ENCODE data around the gene SDR39U1. TPM values are rescaled to one million over a fixed set of nuclear protein-coding genes. Genes with fewer than 3 reads are reported as not detected.

The SDR39U1 gene
- total RNA-seq, 6 experiments from 2014 or later = 24.9 to 32.8 (median 28.3) TPM

DNA sequence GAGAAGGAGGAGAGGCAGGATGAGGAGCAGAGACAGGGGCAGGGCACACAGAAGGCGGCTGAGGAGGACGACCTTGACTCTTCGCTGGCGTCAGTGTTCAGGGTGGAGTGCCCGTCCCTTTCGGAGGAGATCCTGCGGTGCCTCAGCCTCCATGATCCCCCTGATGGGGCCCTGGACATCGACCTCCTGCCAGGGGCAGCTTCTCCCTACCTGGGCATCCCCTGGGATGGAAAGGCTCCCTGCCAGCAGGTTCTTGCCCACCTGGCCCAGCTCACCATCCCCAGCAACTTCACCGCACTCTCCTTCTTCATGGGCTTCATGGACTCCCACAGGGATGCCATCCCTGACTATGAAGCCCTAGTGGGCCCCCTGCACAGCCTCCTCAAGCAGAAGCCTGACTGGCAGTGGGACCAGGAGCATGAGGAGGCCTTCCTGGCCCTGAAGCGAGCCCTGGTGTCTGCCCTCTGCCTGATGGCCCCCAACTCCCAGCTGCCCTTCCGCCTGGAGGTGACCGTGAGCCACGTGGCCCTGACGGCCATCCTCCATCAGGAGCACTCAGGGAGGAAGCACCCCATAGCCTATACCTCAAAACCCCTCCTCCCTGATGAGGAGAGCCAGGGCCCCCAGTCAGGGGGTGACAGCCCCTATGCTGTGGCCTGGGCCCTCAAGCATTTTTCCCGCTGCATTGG lies 27.7 kb downstream of the SDR39U1 start:
- Histone ChIP-seq H3K27ac (no peak overlapping the region), H3K4me3 (no peak overlapping the region), H3K9me3 (no peaks in the 10 kb centered on the region), H3K4me1 (peaks cover 0 to 10% (median 4%) of the 10 kb centered on the region in 4 donors), H3K27me3 (no peaks in the 10 kb centered on the region), H3K36me3 (no peaks in the 10 kb centered on the region)
- DNase-seq (no peak), ATAC-seq (no peak)
- TF ChIP-seq, protein P1, sequence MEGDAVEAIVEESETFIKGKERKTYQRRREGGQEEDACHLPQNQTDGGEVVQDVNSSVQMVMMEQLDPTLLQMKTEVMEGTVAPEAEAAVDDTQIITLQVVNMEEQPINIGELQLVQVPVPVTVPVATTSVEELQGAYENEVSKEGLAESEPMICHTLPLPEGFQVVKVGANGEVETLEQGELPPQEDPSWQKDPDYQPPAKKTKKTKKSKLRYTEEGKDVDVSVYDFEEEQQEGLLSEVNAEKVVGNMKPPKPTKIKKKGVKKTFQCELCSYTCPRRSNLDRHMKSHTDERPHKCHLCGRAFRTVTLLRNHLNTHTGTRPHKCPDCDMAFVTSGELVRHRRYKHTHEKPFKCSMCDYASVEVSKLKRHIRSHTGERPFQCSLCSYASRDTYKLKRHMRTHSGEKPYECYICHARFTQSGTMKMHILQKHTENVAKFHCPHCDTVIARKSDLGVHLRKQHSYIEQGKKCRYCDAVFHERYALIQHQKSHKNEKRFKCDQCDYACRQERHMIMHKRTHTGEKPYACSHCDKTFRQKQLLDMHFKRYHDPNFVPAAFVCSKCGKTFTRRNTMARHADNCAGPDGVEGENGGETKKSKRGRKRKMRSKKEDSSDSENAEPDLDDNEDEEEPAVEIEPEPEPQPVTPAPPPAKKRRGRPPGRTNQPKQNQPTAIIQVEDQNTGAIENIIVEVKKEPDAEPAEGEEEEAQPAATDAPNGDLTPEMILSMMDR (IDR thresholded peaks at IDR 0.05) = no peak
- 83% methylated on average over 6 of the region's 15 CpGs for WGBS (ENCODE audit: insufficient coverage, low coverage, low lambda C conversion rate, missing lambda C conversion rate)
- intact Hi-C loops (cut with DNase I) = no loop called here

DNA sequence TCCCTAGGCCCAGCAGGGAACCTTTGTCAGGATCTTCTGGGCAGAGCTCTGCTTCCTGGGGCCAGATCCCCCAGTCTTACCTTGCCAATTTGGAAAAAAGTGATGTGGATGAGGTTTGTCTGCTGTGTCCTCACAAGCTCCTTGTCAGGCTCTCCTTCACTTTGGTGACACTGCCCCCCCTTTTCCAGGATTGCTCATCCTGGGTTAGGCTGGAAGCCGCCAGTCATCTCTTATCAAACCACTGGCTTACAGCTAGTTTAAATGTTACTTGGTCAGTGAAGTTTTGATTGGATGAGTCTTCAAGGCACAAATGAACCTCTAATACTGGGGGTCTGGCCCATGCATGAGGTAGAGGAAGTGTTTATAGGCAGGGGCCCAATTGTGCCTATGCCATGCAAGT lies 28.5 kb downstream of the SDR39U1 start:
- H3K36me3 ChIP-seq = no peaks in the 10 kb centered on the region
- DNase-seq (no peak), ATAC-seq (no peak)
- no peak overlapping the region for H3K27ac ChIP-seq
- TF ChIP-seq, protein P1 (IDR thresholded peaks at IDR 0.05) = no peak
- no peak for TF ChIP-seq POLR2A (IDR thresholded peaks at IDR 0.05)
- H3K4me1 ChIP-seq = peaks cover 0 to 10% (median 3%) of the 10 kb centered on the region in 4 donors
- H3K27me3 ChIP-seq = no peaks in the 10 kb centered on the region
- intact Hi-C loops (cut with DNase I) = no loop called here
- H3K4me3 ChIP-seq = no peak overlapping the region
- H3K9me3 ChIP-seq = no peaks in the 10 kb centered on the region
- WGBS (ENCODE audit: insufficient coverage, low coverage, low lambda C conversion rate, missing lambda C conversion rate) = 100% methylated on average over 1 of the region's 1 CpG

DNA sequence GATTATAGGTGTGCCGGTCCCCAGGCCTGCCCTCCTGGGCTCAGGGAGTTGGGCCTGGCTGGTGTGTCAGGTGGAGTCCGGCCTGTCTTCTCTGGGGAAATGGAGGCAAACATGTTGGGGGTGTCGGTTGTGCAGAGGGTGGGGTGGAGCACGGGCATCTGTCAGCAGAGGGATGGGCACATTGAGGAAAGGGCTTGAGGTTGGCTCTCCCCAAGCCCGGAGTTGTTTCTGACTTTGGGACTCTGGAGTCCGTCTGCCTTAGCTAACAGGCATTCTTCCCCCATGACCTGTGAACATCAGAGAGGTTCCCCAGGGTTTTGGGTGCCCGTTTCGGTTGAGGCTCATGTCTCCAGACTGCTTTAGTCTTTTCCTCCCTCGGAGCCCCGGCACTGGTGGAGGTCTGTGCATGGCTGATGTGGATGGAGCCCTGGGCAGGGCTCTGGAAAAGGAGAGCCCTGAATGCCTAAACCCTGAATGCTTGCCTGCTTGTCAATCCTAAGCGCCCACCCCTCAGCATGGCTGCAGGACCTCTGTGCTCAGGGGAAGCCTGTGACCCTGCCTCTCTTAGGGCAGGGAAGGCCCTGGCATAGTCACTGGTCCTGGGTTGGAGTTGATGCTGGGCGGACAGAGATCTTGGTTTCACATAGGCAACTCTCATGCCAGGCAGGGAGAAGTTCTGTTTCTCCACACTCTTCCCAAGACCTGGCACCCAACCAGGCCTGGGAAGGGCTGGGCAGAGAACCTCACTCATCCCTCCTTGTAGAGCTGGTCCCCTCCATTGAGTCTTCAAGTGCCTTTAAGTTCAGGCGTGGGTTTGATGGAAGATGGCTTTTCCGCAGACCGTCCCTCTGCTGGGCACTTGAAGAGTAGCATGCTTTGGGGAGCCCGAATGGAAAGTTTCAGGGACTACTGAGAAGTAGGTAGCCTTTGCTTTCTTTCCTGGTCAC lies 30.9 kb downstream of the SDR39U1 start:
- ATAC-seq = peak; percentile 58 to 81 (median 78)
- H3K27ac ChIP-seq = no peak overlapping the region
- no peak for DNase-seq
- intact Hi-C loops (cut with DNase I) = no loop called here
- H3K36me3 ChIP-seq = no peaks in the 10 kb centered on the region
- no peaks in the 10 kb centered on the region for H3K27me3 ChIP-seq
- no peaks in the 10 kb centered on the region for H3K4me1 ChIP-seq
- TF ChIP-seq POLR2A (IDR thresholded peaks at IDR 0.05) = no peak
- TF ChIP-seq, protein P1 (IDR thresholded peaks at IDR 0.05) = peak; percentile 55 to 71 (median 58)
- 60% methylated on average over 8 of the region's 16 CpGs for WGBS (ENCODE audit: insufficient coverage, low coverage, low lambda C conversion rate, missing lambda C conversion rate)
- no peaks in the 10 kb centered on the region for H3K9me3 ChIP-seq
- H3K4me3 ChIP-seq = no peak overlapping the region

DNA sequence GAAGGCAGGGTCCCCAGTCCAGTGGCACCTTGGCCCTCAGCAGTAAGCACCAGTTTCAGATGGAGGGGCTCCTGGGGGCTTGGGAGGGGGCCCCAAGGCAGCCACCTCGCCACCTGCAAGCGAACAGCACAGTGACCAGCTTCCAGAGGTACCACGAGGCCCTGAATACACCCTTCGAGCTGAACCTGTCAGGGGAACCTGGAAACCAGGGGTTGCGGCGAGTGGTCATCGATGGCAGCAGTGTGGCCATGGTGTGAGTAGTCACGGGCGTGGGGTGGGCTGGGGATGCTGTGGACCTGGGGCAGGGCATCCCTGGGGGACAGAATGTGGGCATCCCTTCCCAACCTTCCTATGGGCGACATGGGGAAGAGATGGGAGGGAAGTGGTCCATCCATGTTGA lies 32.6 kb downstream of the SDR39U1 start:
- Histone ChIP-seq H3K27ac (no peak overlapping the region), H3K9me3 (no peaks in the 10 kb centered on the region), H3K4me3 (no peak overlapping the region), H3K36me3 (no peaks in the 10 kb centered on the region), H3K4me1 (no peaks in the 10 kb centered on the region), H3K27me3 (no peaks in the 10 kb centered on the region)
- intact Hi-C loops (cut with DNase I) = no loop called here
- no peak for ATAC-seq
- TF ChIP-seq, protein P1 (IDR thresholded peaks at IDR 0.05) = no peak
- TF ChIP-seq POLR2A (IDR thresholded peaks at IDR 0.05) = no peak
- no peak for DNase-seq
- WGBS (ENCODE audit: insufficient coverage, low coverage, low lambda C conversion rate, missing lambda C conversion rate) = no CpG with 5 or more reads among the region's 10 CpGs

Measured in right lobe of liver (tissue), 6 donors.